ENCODE results near the gene ARMC3.

The ARMC3 gene

GRCh38 chr10:23001901-23002516 is 74.2 kb downstream of the ARMC3 start:
- no peaks in the 10 kb centered on the region for H3K36me3 ChIP-seq (ENCODE audit: control insufficient read depth, insufficient read depth, low read length)

DNA sequence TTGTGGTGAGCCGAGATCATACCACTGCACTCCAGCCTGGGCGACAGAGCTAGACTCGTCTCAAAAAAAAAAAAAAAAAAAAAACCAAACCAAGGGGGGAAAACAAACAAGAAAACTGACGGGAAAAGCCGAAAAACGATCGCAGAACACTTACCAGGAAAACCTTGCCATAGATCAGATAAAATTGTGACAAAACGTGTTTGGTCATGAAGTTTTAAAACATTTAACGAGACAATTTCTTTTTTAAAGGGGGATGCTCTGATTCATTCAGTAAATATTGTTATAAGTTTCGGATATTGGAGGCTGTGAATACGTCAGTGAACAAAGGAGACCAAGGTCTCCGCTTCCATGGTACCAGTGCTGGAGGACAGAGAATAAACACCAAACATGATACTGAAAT is 77.3 kb downstream of the ARMC3 start:
- no peaks in the 10 kb centered on the region for H3K27me3 ChIP-seq (ENCODE audit: control insufficient read depth, insufficient read depth, low read length)
- H3K9me3 ChIP-seq (ENCODE audit: control insufficient read depth, low read length), result no peaks in the 10 kb centered on the region
- H3K79me2 ChIP-seq, result no peaks in the 10 kb centered on the region

More at GRCh38 chr10:23001901-23002516, 74.2 kb downstream of the ARMC3 start:
- no peak overlapping the region for H3K27ac ChIP-seq
- no peak overlapping the region for H2AFZ ChIP-seq
- no peaks in the 10 kb centered on the region for H3K9me3 ChIP-seq (ENCODE audit: control insufficient read depth, low read length)
- TF ChIP-seq, protein P1, sequence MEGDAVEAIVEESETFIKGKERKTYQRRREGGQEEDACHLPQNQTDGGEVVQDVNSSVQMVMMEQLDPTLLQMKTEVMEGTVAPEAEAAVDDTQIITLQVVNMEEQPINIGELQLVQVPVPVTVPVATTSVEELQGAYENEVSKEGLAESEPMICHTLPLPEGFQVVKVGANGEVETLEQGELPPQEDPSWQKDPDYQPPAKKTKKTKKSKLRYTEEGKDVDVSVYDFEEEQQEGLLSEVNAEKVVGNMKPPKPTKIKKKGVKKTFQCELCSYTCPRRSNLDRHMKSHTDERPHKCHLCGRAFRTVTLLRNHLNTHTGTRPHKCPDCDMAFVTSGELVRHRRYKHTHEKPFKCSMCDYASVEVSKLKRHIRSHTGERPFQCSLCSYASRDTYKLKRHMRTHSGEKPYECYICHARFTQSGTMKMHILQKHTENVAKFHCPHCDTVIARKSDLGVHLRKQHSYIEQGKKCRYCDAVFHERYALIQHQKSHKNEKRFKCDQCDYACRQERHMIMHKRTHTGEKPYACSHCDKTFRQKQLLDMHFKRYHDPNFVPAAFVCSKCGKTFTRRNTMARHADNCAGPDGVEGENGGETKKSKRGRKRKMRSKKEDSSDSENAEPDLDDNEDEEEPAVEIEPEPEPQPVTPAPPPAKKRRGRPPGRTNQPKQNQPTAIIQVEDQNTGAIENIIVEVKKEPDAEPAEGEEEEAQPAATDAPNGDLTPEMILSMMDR (IDR thresholded peaks at IDR 0.05), result no peak
- H3K4me3 ChIP-seq (ENCODE audit: low read depth, low read length), result no peak overlapping the region
- H3K27me3 ChIP-seq (ENCODE audit: control insufficient read depth, insufficient read depth, low read length), result no peaks in the 10 kb centered on the region
- H3K79me2 ChIP-seq, result no peaks in the 10 kb centered on the region
- no peaks in the 10 kb centered on the region for H3K4me1 ChIP-seq
- H3K9ac ChIP-seq, result no peak overlapping the region
- no peak overlapping the region for H3K4me2 ChIP-seq (ENCODE audit: low read length)

GRCh38 chr10:23013581-23014335 is 85.9 kb downstream of the ARMC3 start:
- Histone ChIP-seq H3K9ac (no peak overlapping the region), H3K9me3 (ENCODE audit: control insufficient read depth, low read length) (no peaks in the 10 kb centered on the region), H3K36me3 (ENCODE audit: control insufficient read depth, insufficient read depth, low read length) (no peaks in the 10 kb centered on the region), H3K27ac (no peak overlapping the region), H3K4me2 (ENCODE audit: low read length) (no peak overlapping the region), H2AFZ (no peak overlapping the region), H3K27me3 (ENCODE audit: control insufficient read depth, insufficient read depth, low read length) (no peaks in the 10 kb centered on the region), H3K4me3 (ENCODE audit: low read depth, low read length) (no peak overlapping the region), H3K79me2 (no peaks in the 10 kb centered on the region), H3K4me1 (no peaks in the 10 kb centered on the region)
- TF ChIP-seq, protein P1 (IDR thresholded peaks at IDR 0.05), result no peak

More for the DNA sequence above, 77.3 kb downstream of the ARMC3 start:
- Histone ChIP-seq H3K9ac (no peak overlapping the region), H3K4me2 (ENCODE audit: low read length) (no peak overlapping the region), H3K4me1 (no peaks in the 10 kb centered on the region), H3K36me3 (ENCODE audit: control insufficient read depth, insufficient read depth, low read length) (no peaks in the 10 kb centered on the region), H3K4me3 (ENCODE audit: low read depth, low read length) (no peak overlapping the region), H2AFZ (no peak overlapping the region), H3K27ac (no peak overlapping the region)
- TF ChIP-seq, protein P1 (IDR thresholded peaks at IDR 0.05), result no peak

DNA sequence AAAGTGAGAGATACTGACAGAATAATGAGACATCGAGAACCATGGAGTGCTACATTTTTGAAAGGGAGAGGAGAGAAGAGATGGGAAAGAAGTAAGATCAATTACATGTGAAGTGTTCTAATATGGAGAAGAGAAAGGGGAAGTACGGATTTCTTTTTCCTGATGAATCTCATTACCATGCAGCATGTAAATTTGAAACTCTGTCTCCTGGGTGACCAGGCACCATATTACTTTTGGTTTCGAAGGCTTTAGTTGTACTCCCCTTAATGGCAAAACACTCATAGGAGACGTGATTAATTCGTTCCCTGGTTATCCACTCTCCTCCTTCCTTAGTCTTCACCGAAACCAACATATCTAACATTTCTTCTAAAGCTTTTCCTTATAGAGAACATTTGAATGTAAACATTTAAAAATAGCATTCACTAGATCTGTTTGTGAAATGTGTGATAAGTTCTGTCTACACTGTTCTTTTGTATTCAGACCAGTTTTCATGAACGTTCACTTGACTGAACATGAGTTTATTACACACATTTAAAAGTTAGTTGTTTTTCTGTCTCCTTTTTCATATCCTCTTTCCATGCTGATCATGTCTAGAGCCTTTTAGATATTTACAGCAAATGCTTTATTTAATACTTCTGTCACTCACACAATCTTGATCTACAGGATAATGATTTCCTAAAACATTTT is 87.3 kb downstream of the ARMC3 start:
- no peak overlapping the region for H3K4me2 ChIP-seq (ENCODE audit: low read length)
- H3K4me3 ChIP-seq (ENCODE audit: low read depth, low read length), result no peak overlapping the region
- no peaks in the 10 kb centered on the region for H3K4me1 ChIP-seq
- no peak overlapping the region for H3K27ac ChIP-seq
- no peaks in the 10 kb centered on the region for H3K27me3 ChIP-seq (ENCODE audit: control insufficient read depth, insufficient read depth, low read length)
- TF ChIP-seq, protein P1 (IDR thresholded peaks at IDR 0.05), result no peak
- H2AFZ ChIP-seq, result no peak overlapping the region
- no peaks in the 10 kb centered on the region for H3K79me2 ChIP-seq
- no peaks in the 10 kb centered on the region for H3K36me3 ChIP-seq (ENCODE audit: control insufficient read depth, insufficient read depth, low read length)
- H3K9me3 ChIP-seq (ENCODE audit: control insufficient read depth, low read length), result no peaks in the 10 kb centered on the region
- no peak overlapping the region for H3K9ac ChIP-seq

Measured in parathyroid adenoma (tissue), 2 donors.